Liver (tissue), 9 donors: ENCODE data around the gene UPP1. TPM values are rescaled to one million over a fixed set of nuclear protein-coding genes. Genes with fewer than 3 reads are reported as not detected.

ENCODE experiments used
- DNase-seq: peaks from one replicate; pipeline ENCODE4 v3.0.0-alpha.2; 2017; ENCODE audit warnings: low spot score
- H3K27ac ChIP-seq, 2 donors: one replicate each; pipeline ENCODE4 v1.7.0; 2013; ENCODE audit warnings: inconsistent platforms in 2 of 2, low read length in 2 of 2, control low read depth in 1 of 2, low read depth in 1 of 2, mild to moderate bottlenecking in 1 of 2
- H3K27me3 ChIP-seq, 4 donors: one replicate each; pipeline versions ENCODE4 v1.6.1 to v1.7.0; 2013; ENCODE audit warnings: low read length in 3 of 4, inconsistent platforms in 1 of 4, mild to moderate bottlenecking in 1 of 4, moderate library complexity in 1 of 4; ENCODE audit not compliant: control insufficient read depth in 4 of 4, insufficient read depth in 4 of 4
- H3K36me3 ChIP-seq, 4 donors: one replicate each; pipeline versions ENCODE4 v1.6.1 to v1.7.0; 2013; ENCODE audit warnings: low read length in 3 of 4, mild to moderate bottlenecking in 3 of 4, low read depth in 1 of 4, moderate library complexity in 1 of 4; ENCODE audit not compliant: control insufficient read depth in 4 of 4, insufficient read depth in 3 of 4
- H3K4me1 ChIP-seq, 4 donors: one replicate each; pipeline versions ENCODE4 v1.6.1 to v1.7.0; 2013; ENCODE audit warnings: low read length in 3 of 4, mild to moderate bottlenecking in 3 of 4, moderate library complexity in 1 of 4; ENCODE audit not compliant: control insufficient read depth in 4 of 4, insufficient read depth in 4 of 4
- H3K4me3 ChIP-seq, 3 donors: one replicate each; pipeline versions ENCODE4 v1.6.1 to v1.7.0; 2013; ENCODE audit warnings: low read length in 3 of 3, control low read depth in 1 of 3, low read depth in 1 of 3, mild to moderate bottlenecking in 1 of 3
- H3K9ac ChIP-seq, 2 donors: one replicate each; pipeline ENCODE4 v1.7.0; 2013; ENCODE audit warnings: low read length in 2 of 2, mild to moderate bottlenecking in 2 of 2, moderate library complexity in 2 of 2, control low read depth in 1 of 2, low read depth in 1 of 2
- H3K9me3 ChIP-seq, 4 donors: one replicate each; pipeline versions ENCODE4 v1.6.1 to v1.7.0; 2013; ENCODE audit warnings: low read length in 3 of 4; ENCODE audit not compliant: control insufficient read depth in 4 of 4
- ATF3 ChIP-seq: IDR thresholded peaks from 2 replicates; pipeline ENCODE4 v1.6.1; 2016; ENCODE audit warnings: antibody characterized with exemption
- CTCF ChIP-seq: fragments of 150-350 bp; IDR thresholded peaks from 2 replicates; pipeline ENCODE4 v1.5.1; 2017; ENCODE audit warnings: improper control_type of control experiment, low read depth, low read length; ENCODE audit not compliant: missing input control
- EGR1 ChIP-seq, 2 donors: IDR thresholded peaks; 2 replicates each; pipeline ENCODE4 v1.6.1; 2016 to 2018; ENCODE audit warnings: antibody characterized with exemption in 2 of 2, low read depth in 2 of 2
- FOXA1 ChIP-seq: IDR thresholded peaks from 2 replicates; pipeline ENCODE4 v1.6.1; 2016; ENCODE audit warnings: antibody characterized with exemption
- FOXA2 ChIP-seq: IDR thresholded peaks from 2 replicates; pipeline ENCODE4 v1.6.1; 2016; ENCODE audit warnings: antibody characterized with exemption
- GABPA ChIP-seq, 2 donors: IDR thresholded peaks in 1 of 2; conservative IDR thresholded peaks in 1 of 2; 2 replicates each; pipeline ENCODE4 v1.6.1; 2016; ENCODE audit warnings: antibody characterized with exemption in 2 of 2, mild to moderate bottlenecking in 1 of 2, moderate library complexity in 1 of 2
- HNF4A ChIP-seq, 2 donors: conservative IDR thresholded peaks; 2 replicates each; pipeline ENCODE4 v1.6.1; 2016; ENCODE audit warnings: antibody characterized with exemption in 2 of 2, mild to moderate bottlenecking in 2 of 2
- JUND ChIP-seq, 2 donors: IDR thresholded peaks; 2 replicates each; pipeline ENCODE4 v1.6.1; 2016; ENCODE audit warnings: antibody characterized with exemption in 2 of 2
- MAX ChIP-seq: IDR thresholded peaks from 2 replicates; pipeline ENCODE4 v1.6.1; 2016; ENCODE audit warnings: antibody characterized with exemption
- NR2F2 ChIP-seq: IDR thresholded peaks from 2 replicates; pipeline ENCODE4 v1.6.1; 2016; ENCODE audit warnings: antibody characterized with exemption
- RAD21 ChIP-seq, 2 donors: IDR thresholded peaks; 2 replicates each; pipeline ENCODE4 v1.6.1; 2016; ENCODE audit warnings: antibody characterized with exemption in 2 of 2, mild to moderate bottlenecking in 2 of 2
- REST ChIP-seq: IDR thresholded peaks from 2 replicates; pipeline ENCODE4 v1.6.1; 2016; ENCODE audit warnings: antibody characterized with exemption, mild to moderate bottlenecking
- RXRA ChIP-seq, 2 donors: IDR thresholded peaks; 2 replicates each; pipeline ENCODE4 v1.6.1; 2017 to 2018; ENCODE audit warnings: antibody characterized with exemption in 2 of 2, mild to moderate bottlenecking in 1 of 2
- SP1 ChIP-seq: IDR thresholded peaks from 2 replicates; pipeline ENCODE4 v1.6.1; 2018; ENCODE audit warnings: antibody characterized with exemption, mild to moderate bottlenecking
- TAF1 ChIP-seq: conservative IDR thresholded peaks from 2 replicates; pipeline ENCODE4 v1.6.1; 2016; ENCODE audit warnings: antibody characterized with exemption, mild to moderate bottlenecking
- YY1 ChIP-seq: IDR thresholded peaks from 2 replicates; pipeline ENCODE4 v1.6.1; 2016; ENCODE audit warnings: antibody characterized with exemption, mild to moderate bottlenecking
- ZBTB33 ChIP-seq: IDR thresholded peaks from 2 replicates; pipeline ENCODE4 v1.6.1; 2016; ENCODE audit warnings: antibody characterized with exemption
- WGBS: extraction: QIAGEN DNeasy Blood & Tissue Kit; methylation state at CpG from one replicate; pipeline ENCODE4 v1.1.7; 2013; 5-methylcytosine and 5-hydroxymethylcytosine counted together
- polyA plus RNA-seq, 2 donors: library from polyadenylated mRNA; stranded (reverse) in 1 of 2; unstranded in 1 of 2; fragments of 200-250 nt in 1 of 2; fragments of >200 nt in 1 of 2; fragmentation: Nextera tagmentation in 1 of 2; extraction: Ambion mirVana in 1 of 2; gene quantifications; one replicate each; pipeline versions ENCODE4 v1.2.1 to v1.2.3, GENCODE V29; 2013 to 2015
- total RNA-seq, 2 donors: library from RNA; depleted of rRNA; stranded (reverse); fragments of >200 nt; gene quantifications; one replicate each; pipeline ENCODE4 v1.2.3, GENCODE V29; 2014
- donor health status: healthy.
- donor health status: healthy.
- donor health status: healthy.
- donor health status: healthy.
- donor health status: healthy.

UPP1 gene
- total and polyA plus RNA-seq, 4 donors: 3.1 to 18.8 (median 9.1) TPM

GRCh38 chr7:48114589-48114988 is 25.5 kb downstream of the UPP1 start:
- Histone ChIP-seq H3K4me3 (no peak overlapping the region), H3K36me3 (no peaks in the 10 kb centered on the region), H3K9ac (no peak overlapping the region), H3K9me3 (no peaks in the 10 kb centered on the region), H3K27ac (no peak overlapping the region), H3K27me3 (no peaks in the 10 kb centered on the region), H3K4me1 (peaks cover 2 to 8% (median 4%) of the 10 kb centered on the region in 4 donors)
- TF ChIP-seq YY1 (no peak), HNF4A (conservative IDR thresholded peaks at IDR 0.05) (no peak), SP1 (no peak), GABPA (IDR thresholded peaks at IDR 0.05 in 1 of 2, conservative IDR thresholded peaks at IDR 0.05 in 1 of 2) (no peak), CTCF (no peak), ATF3 (no peak), REST (no peak), JUND (IDR thresholded peaks at IDR 0.05) (no peak), NR2F2 (no peak), ZBTB33 (no peak), RXRA (IDR thresholded peaks at IDR 0.05) (no peak), RAD21 (IDR thresholded peaks at IDR 0.05) (no peak)
- DNase-seq: no peak
- 93% methylated on average over 7 of the region's 7 CpGs for WGBS

GRCh38 chr7:48116043-48116442 is 27.0 kb downstream of the UPP1 start:
- 98% methylated on average over 5 of the region's 5 CpGs for WGBS
- no peak for TF ChIP-seq FOXA2
- no peak for TF ChIP-seq EGR1 (IDR thresholded peaks at IDR 0.05; ENCODE audit: low read depth in 2 of 2)
- TF ChIP-seq MAX: no peak
- no peak for TF ChIP-seq RXRA (IDR thresholded peaks at IDR 0.05)
- TF ChIP-seq YY1: no peak
- no peak for TF ChIP-seq RAD21 (IDR thresholded peaks at IDR 0.05)
- no peak for TF ChIP-seq FOXA1
- TF ChIP-seq SP1: no peak
- no peak for TF ChIP-seq REST
- TF ChIP-seq ZBTB33: no peak
- no peak for TF ChIP-seq TAF1
- no peak for TF ChIP-seq GABPA (IDR thresholded peaks at IDR 0.05 in 1 of 2, conservative IDR thresholded peaks at IDR 0.05 in 1 of 2)
- no peak for TF ChIP-seq JUND (IDR thresholded peaks at IDR 0.05)

More at GRCh38 chr7:48116043-48116442, 27.0 kb downstream of the UPP1 start:
- Histone ChIP-seq H3K9ac (no peak overlapping the region), H3K9me3 (no peaks in the 10 kb centered on the region), H3K27ac (no peak overlapping the region), H3K4me3 (no peak overlapping the region), H3K36me3 (no peaks in the 10 kb centered on the region), H3K4me1 (peaks cover 0 to 2% (median under 1%) of the 10 kb centered on the region in 4 donors), H3K27me3 (no peaks in the 10 kb centered on the region)
- DNase-seq: no peak
